ENCODE results near the gene NUCKS1. TPM values are rescaled to one million over a fixed set of nuclear protein-coding genes. Genes with fewer than 3 reads are reported as not detected.
A peak's percentile ranks its signal among the peaks of the same experiment; 100 is the strongest.

Gene NUCKS1
- total RNA-seq, 1 experiment from 2014 or later, result 237 TPM

GRCh38 chr1:205775015-205775716, 25.2 kb upstream of the NUCKS1 start, which contains the start of gene RAB29 (continued):
- TF ChIP-seq FOSL1 (IDR thresholded peaks at IDR 0.05; ENCODE audit: low read depth) (no peak), TCF7L2 (IDR thresholded peaks at IDR 0.05; ENCODE audit: borderline replicate concordance, extremely low read depth, insufficient read depth, insufficient read length) (peak; percentile 20), CBX3 (IDR thresholded peaks at IDR 0.05; ENCODE audit: low read depth) (peak; percentile 40; the same call in 1 of the 2 replicates), RAD21 (IDR thresholded peaks at IDR 0.05; ENCODE audit: low read depth) (no peak)

- H3K36me3 ChIP-seq (ENCODE audit: control insufficient read depth in 1 of 2, insufficient read depth in 2 of 2, low read length in 2 of 2), result peaks cover 0 to 2% of the 10 kb centered on the region in 2 experiments; a peak in 1 of 4 replicates
- H3K79me2 ChIP-seq (ENCODE audit: insufficient read depth, low read length), result no peaks in the 10 kb centered on the region
- H3K9me2 ChIP-seq (ENCODE audit: insufficient read depth), result no peaks in the 10 kb centered on the region
- intact Hi-C loops (cut with micrococcal nuclease), result loop anchor here (2.0 kb wide), 1 partner anchor 24 kb away; the partner anchor contains the start of gene NUCKS1
- peaks cover 3 to 19% of the 10 kb centered on the region in 2 experiments; a peak in 3 of 4 replicates for H3K4me1 ChIP-seq (ENCODE audit: control insufficient read depth in 1 of 2, insufficient read depth in 2 of 2, low read length in 2 of 2)
- no peaks in the 10 kb centered on the region for H3K9me3 ChIP-seq (ENCODE audit: control insufficient read depth in 1 of 2, insufficient read depth in 1 of 2, low read depth in 1 of 2, low read length in 2 of 2)
- peak overlapping the region; percentile 90 for H3K4me2 ChIP-seq (ENCODE audit: low read length)
- ChIA-PET CTCF (interaction anchor here (0.8 to 1.0 kb wide), 2 partner anchors 14 to 203 kb away, joined by 4 to 5 read pairs; no protein-coding TSS in a partner anchor), POLR2A (interaction anchor here (1.0 to 1.2 kb wide), 2 partner anchors 14 to 25 kb away, joined by 3 to 4 read pairs; no protein-coding TSS in a partner anchor), RAD21 (ENCODE audit: low non-redundant PET in 1 of 2, low total read pairs in 2 of 2, uncharacterized antibody in 2 of 2, unreplicated experiment in 2 of 2) (no interaction called here)
- ATAC-seq (no peak; the same call in 1 of the 2 replicates), DNase-seq (ENCODE audit: low read depth, low spot score) (no peak)
- peak overlapping the region; percentile 87 for H2AFZ ChIP-seq (ENCODE audit: low read depth, low read length, poor library complexity, severe bottlenecking)
- no peaks in the 10 kb centered on the region for H4K20me1 ChIP-seq (ENCODE audit: insufficient read depth)
- no peaks in the 10 kb centered on the region for H3K27me3 ChIP-seq (ENCODE audit: insufficient read depth, low read length)
- H3K9ac ChIP-seq (ENCODE audit: low read length), result peak overlapping the region; percentile 68
- H3K4me3 ChIP-seq (replicated peaks in 1 of 2; ENCODE audit: low read depth in 1 of 2, low read length in 2 of 2), result peak overlapping the region; percentile 79
- H3K27ac ChIP-seq (ENCODE audit: low read depth, low read length), result no peak overlapping the region
- no TSS peak for BruUV-seq (replicated peaks)
- no peak for TF ChIP-seq REST (IDR thresholded peaks at IDR 0.05; ENCODE audit: low read depth)
- TF ChIP-seq CEBPB (IDR thresholded peaks at IDR 0.05; ENCODE audit: low read depth), result no peak
- TF ChIP-seq TCF7L2 (IDR thresholded peaks at IDR 0.05; ENCODE audit: borderline replicate concordance, extremely low read depth, insufficient read depth, insufficient read length), result no peak
- TF ChIP-seq MAX (IDR thresholded peaks at IDR 0.05), result no peak
- TF ChIP-seq ATF3 (IDR thresholded peaks at IDR 0.05), result no peak
- TF ChIP-seq POLR2A (IDR thresholded peaks at IDR 0.05; ENCODE audit: borderline replicate concordance, extremely low read depth, insufficient read depth, insufficient read length), result no peak
- no peak for TF ChIP-seq ELF1 (IDR thresholded peaks at IDR 0.05; ENCODE audit: borderline replicate concordance, low read depth)
- TF ChIP-seq EZH2phosphoT487 (IDR thresholded peaks at IDR 0.05; ENCODE audit: borderline replicate concordance), result no peak
- no peak for TF ChIP-seq EGR1 (IDR thresholded peaks at IDR 0.05; ENCODE audit: low read depth)
- TF ChIP-seq SIN3A (IDR thresholded peaks at IDR 0.05; ENCODE audit: low read depth), result no peak
- TF ChIP-seq CTCF (IDR thresholded peaks at IDR 0.05 in 2 of 3, conservative IDR thresholded peaks at IDR 0.05 in 1 of 3; ENCODE audit: borderline replicate concordance in 1 of 3, insufficient read depth in 1 of 3, low read depth in 2 of 3, low read length in 2 of 3), result no peak
These were observed 24.4 kb upstream of the NUCKS1 start for GRCh38 chr1:205774198-205775014.
